Measurements from ENCODE around the gene TMEM213.
"Not testable (repeated sequence)": the region's sequence is repeated elsewhere in the genome, so short reads cannot be mapped to it uniquely, and the experiment has no call there.

Gene TMEM213, protein sequence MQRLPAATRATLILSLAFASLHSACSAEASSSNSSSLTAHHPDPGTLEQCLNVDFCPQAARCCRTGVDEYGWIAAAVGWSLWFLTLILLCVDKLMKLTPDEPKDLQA

DNA sequence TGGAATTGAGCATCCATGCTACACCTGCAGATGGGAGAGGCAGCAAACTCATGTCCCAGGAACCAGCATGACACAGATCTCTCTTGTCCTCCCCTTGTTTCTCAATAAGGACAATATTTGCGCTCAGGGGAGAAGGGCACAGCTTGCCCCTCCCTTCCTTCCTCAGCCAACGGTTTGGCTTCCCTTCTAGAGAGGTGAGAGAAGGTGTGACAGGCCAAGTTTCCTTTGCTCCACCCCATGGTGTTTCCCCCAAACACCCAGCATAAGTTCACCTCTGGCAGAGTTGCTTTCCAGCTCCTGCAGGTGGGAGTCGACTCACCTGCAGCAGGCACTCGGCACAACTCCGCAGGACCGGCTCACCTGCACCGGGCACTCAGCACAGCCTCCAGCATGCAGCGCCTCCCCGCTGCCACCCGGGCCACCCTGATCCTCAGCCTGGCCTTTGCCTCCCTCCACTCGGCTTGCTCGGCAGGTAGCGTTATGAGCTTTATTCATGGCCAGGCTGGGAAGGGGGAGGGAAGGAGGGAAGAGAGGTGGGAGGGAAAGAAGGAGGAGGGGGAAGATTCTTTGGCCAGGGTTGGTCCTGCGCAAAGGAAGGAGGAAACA, at the start of gene TMEM213, which contains the start of gene ATP6V0A4:
Gene TMEM213 (plus strand): TSS at position 280 of the 606 bp plus-strand sequence. CDS start 111 bp downstream, at position 391.
Gene ATP6V0A4 (minus strand): TSS at position 482 of the 606 bp plus-strand sequence. CDS start 26,949 bp downstream, outside the sequence.
- DNase-seq = no peak

DNA sequence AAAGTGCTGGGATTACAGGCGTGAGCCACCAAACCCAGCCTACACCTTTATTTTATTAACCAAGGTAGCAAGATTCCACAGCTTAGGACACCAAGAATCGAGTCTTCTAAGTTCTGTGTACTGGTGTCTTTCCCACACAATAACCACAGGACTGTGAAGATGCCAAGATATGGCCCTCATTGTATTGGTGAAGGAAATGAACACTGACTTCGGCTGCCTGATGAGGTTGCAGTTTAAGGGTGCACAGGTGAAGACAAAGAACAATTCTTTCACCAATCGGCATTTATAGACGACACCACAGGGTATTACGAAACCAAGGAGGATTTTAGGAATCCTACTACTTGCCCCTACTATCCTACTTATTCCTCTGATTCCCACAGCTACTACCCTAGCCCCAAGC, 49.1 kb upstream of the TMEM213 start:
- DNase-seq = no peak

DNA sequence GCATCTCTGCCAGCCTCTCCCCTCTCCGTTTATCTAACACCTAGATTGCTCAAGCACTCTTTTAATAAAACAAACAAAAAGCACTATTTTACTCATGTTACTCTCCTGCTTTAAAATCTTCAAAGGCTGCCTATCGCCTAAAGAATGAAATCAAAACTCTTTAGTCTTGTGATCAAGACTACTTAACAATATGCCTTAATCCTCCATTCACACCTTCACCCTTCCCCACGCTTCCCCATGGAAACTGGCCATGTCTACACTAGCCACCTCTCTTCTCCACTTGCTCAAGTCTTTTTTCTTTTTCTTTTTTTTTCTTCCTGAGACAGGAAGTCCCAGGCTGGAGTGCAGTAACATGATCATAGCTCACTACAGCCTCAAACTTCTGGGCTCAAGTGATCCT, 47.8 kb upstream of the TMEM213 start:
- no peak for DNase-seq

DNA sequence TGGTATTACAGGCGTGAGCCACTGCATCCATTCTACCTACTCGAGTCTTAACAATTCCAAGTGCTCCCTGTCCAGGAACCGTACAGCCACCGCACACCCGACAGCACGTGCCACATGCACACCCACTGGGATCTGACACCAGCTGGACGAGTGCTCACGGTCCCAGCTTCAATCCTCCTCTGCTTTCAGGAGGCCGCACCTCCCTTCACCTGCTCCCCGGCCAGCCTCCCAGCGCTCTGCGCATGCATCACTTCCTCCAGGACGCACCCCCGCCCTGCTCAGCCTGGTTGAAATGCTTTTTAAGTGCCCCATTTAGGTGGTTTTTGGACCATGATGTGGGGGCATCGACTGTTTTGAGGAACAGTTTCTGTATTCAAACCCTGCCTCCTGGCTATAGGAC, 47.3 kb upstream of the TMEM213 start:
- DNase-seq = no peak

DNA sequence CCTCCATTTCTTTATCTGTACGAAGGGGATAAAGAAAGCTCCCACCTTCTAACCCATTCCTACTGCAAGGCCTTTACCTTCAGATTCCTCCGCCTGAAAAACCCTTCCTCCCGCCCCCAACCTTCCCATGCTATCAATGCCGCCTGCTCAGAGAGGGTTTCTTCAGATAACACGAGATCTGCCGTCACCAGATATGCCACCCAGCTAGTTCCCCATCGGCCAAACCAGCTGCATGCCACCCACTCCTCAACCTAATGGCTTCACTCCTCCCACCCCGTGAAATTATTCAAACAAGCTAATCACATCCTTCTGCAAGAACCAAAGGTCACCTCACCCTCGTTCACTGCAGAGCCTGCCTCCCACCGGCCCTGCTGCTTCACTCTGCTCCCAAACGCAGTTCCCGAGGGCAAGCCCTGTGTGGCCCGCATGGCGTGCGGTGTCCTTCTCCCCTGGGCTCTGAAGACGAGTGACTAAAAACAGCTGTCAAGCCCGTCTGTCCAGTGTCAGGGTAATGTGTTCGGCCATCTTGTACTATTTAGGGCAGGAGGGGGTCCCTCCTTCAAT, 46.8 kb upstream of the TMEM213 start:
- no peak for DNase-seq

DNA sequence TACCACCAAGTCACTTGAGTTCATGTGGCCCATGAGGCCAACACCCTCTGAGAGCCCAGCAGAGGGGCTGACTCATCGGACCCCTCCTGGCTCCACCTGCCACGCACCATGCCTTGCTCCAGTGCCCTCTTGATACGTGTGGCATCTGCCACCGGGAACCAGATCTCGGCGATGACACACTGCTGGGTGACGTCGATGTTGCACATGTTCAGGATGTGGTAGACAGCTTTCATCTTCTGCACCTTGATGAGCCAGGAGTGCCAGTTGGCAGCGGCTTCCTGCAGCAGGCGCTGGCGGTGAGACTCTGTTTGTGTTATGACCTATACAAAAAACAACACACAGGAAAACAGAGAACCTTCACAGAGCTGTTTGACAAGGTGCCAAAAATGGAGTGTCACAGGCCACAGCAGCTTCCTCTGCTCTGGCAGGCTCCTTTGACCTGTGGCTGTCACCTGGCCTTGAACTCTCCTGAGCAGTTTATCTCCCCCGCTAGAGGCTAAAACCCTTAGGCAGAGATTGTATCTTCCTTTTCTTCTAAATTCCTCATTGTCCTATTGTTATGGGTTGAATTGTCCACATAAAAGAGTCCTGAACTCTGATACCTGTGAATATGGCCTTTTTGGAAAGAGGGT, 45.2 kb upstream of the TMEM213 start:
- peak; percentile 95 for DNase-seq

DNA sequence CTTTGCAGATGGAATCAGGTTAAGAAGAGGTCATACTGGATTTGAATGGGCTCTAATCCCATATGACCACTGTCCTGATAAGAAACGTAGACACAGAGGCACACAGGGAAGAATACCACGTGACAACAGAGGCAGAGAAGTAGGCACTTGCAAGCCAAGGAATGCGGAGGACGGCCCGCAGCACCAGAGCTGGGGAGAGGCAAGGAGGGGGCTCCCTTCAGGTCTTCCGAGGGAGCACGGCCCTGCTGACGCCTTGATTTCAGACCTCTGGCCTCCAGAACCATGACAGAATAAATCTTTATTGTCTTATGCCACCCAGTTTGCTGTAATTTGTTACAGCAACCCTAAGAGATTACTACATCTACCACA, 44.7 kb upstream of the TMEM213 start:
- no peak for DNase-seq

DNA sequence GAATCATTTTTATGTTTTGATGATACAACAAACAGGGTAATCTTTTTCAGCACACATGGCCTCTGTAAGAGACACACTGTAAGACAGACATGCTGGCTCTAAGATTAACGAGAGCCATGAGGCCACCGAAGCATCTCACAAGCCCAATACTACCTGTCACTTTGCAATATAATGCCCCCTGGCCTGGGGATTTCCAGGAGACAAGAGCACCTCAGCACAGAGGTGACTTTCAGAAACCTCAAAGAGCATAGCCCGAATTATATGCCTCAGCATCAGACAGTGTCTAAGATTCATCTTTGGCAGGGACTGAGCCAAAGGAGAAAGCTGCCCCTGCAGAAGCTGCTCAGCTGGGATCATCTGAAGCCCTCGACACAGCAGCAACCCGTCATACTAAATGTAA, 44.2 kb upstream of the TMEM213 start:
- DNase-seq = no peak

DNA sequence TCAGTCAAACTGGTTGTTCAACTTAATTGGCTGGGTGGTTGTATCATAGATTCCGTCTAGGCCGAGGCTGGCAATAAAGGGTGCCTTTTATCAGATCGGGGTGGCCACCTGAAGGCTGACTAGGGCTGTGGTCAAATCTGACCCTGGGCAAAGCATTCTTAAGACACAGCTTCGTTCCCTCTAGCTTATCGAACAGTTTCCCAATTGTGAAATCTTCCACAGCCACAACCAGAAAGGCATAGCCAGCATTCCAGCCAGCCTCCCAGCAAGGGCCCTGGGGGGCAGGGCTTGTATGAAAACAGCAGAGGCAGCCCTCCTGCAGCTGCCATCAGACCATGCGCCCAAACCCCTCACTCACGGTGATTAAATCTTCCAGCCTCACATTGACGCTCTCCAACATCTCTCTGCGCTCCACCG, 42.5 kb upstream of the TMEM213 start:
- DNase-seq = peak; percentile 9

DNA sequence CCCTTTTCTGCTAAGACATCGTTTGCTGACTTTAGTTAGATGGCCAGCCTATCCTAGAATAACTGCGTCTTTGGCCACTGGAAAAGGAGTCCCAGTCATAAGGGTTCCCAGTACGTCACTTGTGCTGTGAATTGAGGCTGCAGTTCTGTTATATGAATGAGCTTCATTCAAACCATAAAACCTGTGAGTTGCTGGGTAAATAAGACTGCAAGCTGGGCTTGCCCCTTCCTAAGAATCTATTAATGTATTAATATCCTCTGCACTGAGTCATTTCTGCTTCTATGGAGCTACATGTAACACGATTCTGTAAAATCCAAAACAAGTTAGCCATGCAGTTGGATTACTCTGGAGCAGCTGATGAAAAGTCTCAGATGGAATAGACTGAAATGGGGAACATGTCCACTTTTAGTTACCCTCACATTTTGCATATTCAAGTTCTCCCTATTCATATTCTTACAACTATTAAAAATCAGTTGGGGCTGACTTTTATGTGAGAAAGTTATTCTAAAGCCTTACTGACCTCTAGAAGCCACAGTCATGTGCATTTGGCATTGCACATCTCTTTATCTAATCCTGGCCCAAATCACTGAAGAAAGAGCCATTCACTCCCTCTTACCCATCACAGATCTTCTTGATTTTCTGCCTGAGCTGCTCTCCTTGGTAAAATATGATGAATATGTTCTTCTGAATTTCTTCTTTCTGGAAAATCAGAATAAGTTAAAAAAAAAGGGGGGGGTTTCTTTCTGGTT, 41.8 kb upstream of the TMEM213 start:
- DNase-seq = no peak

DNA sequence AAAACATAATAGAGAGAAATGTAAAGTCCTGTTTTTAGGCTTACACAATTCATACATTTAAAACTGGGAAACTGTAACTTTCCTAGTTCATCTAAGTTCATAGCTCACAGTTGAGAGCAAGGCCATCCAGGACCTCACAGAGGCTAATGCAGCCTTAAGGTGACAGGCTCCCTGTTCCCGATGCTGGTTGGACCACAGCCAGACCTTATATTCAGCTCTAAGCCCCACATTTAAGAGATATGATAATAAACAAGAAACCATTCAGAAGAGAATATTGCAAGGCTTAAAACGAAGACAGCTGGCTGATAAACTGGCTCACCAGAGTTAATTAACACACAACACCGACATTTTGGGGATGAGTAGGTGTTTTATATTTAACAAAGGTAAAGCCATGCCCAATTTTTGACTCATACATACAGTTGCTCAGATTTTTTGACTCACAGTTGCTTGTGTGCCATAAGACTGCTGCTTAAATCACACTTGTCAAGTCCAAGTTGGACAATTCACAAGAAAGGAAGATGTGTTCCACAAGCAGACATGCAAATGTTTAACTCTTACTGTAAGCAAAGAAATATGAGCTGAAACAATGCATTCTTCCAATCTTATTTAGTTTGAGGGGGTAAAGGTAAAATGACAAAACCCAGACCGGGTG, 41.1 kb upstream of the TMEM213 start:
- no peak for DNase-seq

DNA sequence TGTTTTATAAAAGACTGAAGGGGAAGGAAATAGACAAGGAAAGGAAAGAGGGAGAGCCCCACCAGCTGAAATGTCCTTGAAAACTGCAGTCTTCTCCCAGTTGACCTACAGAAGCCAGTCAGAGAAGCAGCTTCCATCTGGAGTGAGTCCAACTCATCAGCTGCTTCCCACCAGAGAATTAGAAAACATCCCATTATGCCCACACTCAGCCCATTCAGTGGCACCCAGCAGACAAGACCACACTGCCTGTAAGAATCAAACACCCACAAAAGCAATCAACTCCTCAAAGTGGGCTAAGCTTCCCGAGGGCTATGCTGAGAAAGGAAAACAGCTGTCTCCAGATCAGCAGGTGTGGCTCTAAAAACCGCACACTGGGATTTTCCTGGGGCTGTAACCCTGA, 29.6 kb upstream of the TMEM213 start:
- DNase-seq = peak; percentile 93

DNA sequence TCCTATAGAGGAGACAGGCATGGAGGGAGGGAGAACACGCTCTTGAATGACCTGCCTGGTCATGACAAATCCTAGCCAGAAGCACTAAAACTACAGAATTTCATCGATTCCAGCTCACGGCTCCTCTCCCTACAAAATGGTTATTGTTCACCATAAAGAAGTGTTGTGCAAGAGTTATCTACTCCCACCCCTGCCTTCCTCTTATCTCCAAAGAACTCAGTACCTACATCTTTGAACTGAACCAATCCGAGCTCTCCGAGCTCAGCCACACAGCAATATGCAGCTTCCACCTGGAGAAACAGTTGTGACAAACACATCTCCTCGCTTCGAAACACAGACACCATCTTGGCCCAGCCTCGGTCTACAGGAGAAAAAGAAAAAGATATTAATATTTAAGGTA, 26.9 kb upstream of the TMEM213 start:
- no peak for DNase-seq

DNA sequence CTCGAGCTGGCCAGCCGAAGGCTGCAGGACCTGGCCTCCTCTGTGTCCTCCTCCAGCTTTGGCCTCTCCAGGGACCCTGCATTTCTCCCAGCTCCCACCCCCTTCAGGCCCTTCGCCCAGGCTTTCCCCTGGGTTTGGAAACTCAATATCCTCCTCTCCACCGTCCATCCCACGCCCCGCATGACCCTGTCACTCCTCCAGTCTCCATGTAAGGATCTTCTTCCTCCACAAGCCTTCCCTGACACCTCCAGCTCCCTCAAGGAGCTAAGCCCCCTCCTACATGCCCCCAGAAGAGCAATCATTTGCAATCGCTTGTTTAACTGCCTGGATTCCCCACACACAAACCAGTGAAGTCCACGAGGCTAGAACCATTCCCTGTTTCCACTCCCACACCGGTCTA, 24.6 kb upstream of the TMEM213 start:
- no peak for DNase-seq

DNA sequence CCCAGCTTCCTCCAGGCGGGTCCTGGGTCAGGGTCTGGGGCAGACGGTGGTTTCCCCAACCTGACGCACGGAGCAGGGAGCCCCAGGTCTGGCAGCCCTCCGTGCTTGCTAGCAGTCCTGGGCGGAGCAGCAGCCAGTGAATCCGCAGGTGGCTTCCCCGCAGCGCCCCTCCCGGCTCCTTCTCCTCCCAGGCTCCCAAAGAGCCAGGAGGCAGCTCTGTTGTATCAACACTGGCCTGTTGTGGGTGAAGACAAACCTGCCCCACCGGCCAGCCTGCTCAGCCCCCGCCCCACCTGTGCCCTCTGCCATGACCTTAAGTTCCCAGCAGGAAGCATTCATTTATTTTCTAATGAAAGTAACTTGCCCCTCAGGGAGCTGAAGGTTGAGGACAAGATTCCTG, 24.0 kb upstream of the TMEM213 start:
- peak; percentile 38 for DNase-seq

DNA sequence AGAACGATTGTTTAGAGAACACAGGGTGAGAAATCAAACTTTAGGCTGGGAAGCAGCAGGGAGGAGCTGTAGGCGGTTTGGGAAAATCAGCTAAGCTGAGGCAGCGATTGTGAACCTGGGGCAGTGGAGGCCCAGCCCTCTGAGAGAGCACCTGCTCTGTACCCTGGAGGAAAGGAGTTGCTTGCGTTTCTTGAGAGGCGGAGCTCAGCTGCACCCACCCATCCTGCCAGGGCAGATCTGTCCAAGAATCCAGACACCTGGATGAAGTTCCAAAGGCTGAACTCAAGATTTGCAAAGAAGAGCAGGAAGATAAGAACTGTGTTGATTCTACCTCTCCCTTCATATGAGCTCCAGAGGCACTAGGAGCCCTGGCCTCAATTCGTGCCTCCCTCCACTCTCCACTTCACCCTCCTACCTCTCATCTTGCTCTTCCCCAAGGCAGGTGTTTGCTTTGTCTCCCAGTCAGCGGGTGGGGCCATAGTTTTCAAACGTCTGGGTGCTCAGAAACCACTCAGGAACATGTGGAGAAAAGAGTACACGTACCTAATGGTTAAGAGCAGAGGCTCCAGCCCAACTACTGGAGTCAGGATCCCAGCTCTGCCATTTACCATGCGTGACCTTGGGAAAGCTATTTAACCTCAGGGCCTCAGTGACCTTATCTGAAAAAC, 21.5 kb upstream of the TMEM213 start:
- peak; percentile 98 for DNase-seq

DNA sequence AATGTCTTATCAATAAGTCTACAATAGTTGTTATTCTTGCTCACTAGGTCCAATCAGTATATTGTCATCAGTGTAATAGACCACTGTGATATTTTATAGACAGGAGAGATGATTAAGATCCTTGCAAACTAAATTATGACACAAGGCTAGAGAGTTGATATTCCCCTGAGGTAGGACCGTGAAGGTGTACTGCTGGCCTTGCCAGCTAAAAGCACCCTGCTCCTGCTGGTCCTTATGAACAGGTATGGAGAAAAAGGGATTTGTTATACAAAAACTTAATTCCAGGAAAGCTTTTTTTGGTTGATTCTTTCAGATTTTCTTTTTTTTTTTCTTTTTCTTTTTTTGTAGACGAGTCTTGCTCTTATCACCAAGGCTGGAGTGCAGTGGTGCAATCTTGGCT, 16.8 kb upstream of the TMEM213 start:
- DNase-seq = no peak

DNA sequence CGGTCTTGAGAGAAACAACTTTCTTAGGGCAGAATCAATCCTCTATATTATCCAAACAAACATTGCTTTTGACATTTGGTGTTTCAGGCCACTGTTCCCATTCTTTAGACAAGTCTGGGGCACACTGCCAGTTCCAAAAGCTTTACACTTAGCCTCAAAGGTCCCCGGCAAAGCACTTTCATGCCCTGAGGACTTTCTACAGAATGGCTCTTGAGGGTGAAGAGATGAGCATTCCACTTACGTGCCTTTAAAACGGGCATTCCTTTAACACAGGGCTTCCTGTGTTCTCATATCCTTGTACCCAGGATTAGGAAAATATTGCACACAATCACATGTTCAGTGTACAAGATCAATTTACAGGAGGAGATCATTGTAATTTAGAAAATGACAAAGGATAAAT, 13.1 kb upstream of the TMEM213 start:
- DNase-seq = peak; percentile 41

DNA sequence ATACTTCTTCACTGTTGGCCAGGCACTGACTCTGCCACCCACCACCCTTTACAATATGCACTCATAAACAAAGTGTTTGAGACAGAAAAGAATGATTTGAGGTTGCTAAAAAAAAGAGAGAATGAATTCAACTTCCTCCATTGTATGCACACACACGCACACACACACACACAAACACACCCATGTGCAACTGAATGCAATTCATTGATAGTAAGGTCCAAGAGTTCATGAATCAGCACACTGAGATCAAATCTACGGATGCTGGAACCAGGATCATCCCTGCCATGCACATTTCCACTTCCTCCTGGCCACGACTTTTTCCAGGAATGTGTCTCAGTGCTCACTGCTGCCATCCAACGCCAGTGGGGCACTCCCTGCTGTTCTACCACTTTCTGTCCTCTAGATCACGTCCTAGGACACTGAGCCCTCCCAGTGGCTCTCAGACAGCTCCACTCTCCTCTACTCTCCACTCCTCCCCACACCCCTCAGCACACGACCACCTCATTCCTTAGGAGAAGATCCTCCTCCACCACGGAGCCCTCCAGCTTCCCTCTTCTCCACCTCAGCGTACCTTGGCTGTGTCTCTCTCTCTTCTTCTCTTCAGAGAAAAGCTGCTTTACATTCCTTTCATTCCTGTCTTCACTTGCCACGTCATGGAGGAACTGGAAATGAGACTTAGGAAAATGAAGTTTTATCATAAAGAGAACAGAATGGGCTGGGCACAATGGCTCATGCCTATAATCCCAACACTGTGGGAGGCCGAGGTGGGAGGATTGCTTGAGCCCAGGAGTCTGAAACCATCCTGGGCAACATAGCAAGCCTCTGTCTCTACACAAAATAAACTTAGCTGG, 12.0 kb upstream of the TMEM213 start:
- DNase-seq = no peak

DNA sequence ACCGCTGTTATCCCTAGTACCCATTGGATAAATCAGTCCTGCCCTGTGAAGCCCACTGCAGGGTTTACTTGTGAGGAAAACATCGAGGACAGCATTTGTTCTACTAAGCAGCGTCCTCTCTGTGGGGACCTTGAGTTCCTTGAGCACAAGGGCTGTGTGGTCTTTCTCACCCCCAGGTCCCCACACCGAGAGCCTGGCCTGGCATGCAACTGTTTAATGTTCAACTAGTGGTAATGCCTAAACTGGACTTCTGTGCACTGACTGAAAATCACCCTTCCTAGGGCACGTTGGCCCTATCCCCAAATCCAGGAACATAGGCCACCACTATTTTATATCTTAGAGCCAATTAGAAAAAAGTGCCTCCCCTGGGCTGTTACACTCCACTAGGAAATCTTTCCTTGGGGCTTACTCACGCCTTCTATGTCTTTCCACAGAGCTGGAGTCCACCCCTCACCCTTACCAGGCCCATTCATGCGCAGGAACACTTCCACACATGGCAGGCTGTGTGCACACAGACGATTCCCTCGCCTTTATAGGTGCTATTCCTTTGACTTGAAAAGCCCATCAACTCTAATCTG, 1.7 kb upstream of the TMEM213 start:
- DNase-seq = no peak

DNA sequence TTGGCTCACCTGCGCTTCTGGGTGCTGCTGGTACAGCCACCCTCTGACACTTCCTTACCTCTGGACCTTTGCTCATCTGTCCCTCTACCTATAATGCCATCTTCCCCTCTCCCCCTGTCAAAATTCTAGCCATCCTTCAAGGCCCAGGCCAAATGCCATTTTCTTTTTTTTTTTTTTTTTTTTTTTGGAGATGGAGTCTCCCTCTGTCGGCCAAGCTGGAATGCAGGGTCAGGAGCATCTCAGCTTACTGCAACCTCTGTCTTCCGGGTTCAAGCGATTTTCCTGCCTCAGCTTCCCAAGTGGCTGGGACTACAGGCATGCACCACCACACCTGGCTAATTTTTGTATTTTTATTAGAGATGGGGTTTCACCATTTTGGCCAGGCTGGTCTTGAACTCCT, 748 bp upstream of the TMEM213 start:
- DNase-seq = not testable (repeated sequence)

Data from NCI-H345 (cell line).